ENCODE results near the gene DCDC2C.
"Not testable (repeated sequence)": the region's sequence is repeated elsewhere in the genome, so short reads cannot be mapped to it uniquely, and the experiment has no call there.

DCDC2C gene, protein sequence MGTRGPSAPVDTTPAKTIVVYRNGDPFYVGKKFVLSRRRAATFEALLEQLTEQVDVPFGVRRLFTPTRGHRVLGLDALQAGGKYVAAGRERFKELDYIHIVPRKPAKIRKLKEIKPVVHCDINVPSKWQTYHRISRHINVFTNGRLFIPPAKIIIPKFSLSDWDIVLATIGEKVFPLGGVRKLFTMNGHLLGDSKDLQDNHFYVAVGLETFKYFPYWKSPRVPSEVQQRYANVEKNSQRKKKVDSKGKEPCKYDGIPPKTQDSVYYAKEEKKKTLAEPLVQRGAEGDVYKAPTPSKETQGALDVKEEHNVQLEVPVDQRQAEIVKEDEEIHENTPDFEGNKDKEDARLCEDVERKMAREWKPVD

DNA sequence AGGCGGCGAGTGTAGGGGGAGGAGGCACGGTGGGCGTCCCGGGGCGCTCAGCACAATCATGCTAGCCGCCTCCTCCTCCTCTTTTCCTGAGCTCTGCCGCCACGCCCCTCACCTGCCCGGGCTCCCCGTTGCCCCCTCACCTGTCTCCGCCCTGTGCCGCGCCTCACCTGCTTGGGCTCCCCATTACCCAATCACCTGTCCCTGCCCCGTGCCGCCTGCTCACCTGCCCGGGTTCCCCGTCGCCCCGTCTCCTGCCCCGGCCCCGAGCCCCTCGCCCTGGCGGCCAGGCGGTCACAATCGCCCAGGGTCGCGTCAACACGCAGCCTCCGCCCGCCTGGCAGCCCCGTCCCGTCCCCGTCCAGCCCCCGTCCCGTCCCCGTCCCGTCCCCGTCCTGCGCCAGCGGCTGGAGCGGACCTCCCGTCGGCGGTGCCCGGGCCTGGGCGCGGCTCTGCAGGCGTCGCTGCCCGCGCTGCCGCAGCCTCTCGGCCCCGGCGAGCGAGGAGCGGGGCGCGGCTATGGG lies at the start of gene DCDC2C:
Gene DCDC2C (plus strand): TSS at position 340 of the 521 bp plus-strand sequence. CDS start 177 bp downstream, at position 517.
- no peak for DNase-seq

DNA sequence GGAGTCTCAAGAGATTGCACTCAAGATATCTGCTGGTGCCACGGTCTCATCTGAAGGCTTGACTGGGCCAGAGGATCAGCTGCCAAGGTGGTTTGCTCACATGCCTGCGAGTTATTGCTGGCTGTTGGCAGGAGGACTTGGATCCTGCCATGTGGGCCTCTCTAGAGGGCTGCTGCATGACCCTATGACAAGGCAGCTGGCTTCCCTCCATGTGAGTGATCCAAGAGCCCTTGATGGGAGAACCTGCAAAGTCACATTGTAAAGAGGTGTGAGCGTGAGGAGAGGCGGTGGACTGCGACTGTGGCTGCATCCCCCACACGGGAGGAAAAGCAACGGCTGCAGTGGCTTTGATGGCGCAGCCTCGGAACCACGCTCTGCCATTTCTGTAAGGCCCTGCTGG lies 49.4 kb upstream of the DCDC2C start:
- DNase-seq: no peak

DNA sequence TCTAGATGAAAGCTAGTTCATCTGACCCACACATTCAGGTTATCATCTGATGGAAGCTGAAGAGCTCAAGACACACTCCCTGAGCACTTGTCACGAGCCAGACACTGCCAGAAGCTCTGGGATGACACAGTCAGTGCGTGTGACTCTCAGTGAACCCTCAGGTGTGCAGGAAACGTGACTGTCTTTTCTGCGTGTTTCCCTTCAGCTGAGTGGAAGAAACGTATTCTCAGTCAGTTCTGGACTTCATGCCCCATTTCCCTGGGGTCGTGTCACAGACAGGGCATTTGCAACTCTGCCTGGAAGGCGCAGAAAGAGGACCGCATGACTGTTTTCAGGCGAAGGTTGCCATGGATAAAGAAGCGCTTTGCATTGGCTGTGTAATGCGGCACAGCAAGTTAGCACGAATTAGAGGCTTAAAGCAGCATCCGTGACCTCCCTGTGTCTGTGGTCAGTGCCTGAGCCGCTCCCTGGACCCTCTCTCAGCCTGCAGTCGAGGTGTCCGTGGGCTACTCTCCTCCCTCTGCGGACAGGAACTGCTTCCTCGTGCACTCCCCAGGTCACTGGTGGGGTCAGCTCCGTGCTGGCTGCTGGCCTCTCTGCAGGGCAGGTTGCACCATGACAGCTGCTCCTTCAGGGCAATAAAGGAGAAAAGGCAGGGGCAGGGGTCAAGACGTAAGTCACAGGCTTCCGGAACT lies 48.7 kb upstream of the DCDC2C start:
- no peak for DNase-seq

DNA sequence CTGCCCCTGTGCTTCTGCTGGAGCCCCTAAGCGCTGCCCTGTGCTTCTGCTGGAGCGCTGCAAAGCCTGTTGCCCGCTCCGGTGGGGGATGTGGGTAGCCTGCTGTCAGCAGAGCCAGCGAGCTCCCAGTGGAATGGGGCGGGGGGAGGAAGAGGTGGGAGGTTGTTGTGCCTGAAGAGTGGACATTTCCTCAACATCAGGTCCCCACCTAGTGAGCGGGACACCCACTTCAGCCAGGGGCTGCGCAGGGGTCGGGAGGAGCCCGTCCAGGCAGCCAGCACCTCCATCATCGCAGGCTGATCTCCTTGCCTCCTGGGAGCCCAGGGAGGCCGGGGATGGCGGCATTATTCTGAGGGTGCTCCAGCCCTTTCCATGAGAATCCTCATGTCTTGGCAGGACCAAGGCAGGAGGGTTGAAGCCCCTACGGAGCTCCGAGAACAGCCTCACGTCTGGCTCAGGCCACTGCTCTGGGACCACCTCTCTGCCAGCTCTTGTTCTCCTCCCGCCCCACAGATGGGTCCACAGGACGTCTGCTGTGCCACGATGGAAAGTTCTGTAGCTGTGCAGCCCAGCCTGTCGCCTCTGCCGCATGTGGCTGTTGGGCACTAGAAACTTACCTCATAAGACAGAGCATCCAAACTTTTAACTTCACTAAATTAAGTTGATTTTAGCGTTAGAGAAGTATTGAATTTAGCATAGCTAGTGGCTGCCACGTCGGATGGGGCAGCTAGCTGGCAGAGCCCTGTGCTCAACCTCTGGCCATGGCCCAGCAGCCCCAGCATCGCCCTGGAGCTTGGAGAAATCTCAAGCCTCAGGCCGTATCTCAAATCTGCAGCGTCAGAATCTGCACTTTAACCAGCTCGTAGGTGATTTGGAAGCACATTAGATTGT lies 47.3 kb upstream of the DCDC2C start:
- no peak for DNase-seq

DNA sequence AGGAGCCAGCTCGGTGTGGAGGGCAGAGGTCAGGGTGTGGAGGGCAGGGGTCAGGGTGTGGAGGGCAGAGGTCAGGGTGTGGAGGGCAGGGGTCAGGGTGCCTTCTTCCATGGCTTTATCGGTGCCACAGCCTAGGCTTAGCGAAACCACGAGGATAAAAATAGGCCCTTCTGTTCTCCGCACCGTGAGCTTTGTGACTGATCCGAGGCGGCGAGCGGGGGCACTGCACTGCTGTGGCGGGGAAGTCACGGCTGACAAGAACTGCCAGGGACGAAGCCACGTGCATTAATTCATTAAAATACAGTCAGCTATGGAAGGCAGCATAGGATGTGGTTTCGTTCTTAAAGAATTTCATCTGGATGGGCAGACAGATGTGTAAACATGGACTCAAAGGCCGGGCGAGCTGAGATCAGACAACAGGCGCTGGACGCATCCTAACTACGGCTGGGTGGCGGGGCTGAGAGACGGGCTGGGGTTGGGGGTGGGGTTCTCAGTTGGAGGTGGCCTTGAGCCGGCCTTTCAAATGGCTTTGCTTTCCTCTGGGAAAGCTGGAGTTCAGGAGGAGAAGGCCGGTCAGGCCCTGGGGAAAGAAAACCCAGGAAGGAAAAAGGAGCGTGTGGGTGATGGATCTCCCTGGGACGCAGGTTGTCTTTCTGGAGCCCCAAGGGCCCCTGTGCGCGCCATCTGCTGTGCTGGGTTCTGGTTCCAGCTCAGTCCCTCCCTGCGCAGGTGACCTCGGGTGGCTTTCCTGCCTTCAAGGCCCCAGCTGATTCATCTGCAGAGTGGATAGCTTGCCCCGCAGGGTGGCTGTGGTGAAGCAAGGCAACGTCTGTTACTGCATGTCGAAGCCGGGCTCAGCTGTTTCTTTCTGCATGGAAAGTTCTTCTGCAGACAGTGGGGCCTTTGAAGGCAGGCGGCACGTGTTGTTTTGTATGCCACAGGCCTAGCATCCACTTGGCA lies 46.3 kb upstream of the DCDC2C start:
- no peak for DNase-seq

DNA sequence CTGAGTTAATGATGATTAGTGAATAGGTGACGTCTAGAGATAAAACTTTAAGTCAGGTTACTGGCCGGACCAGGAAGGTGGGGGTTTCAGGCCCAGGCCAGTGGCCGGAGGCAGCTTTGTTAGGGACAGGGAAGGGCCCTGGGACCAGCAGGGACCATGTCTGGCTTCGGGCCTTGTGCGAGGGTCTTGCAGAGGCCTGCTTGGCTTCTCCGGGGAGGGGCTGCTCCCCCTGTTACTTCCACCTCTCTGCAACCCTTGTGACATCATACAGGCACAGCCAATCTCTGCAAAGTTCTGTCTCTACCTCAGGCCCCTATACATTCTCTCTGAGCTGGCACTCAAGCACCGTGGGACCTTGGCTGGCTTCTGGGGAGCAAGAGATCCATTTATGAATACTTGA lies 45.5 kb upstream of the DCDC2C start, which contains the start of gene ALLC:
Gene ALLC (plus strand): TSS at position 320 of the 400 bp plus-strand sequence. CDS start 12,958 bp downstream, outside the sequence.
- no peak for DNase-seq

DNA sequence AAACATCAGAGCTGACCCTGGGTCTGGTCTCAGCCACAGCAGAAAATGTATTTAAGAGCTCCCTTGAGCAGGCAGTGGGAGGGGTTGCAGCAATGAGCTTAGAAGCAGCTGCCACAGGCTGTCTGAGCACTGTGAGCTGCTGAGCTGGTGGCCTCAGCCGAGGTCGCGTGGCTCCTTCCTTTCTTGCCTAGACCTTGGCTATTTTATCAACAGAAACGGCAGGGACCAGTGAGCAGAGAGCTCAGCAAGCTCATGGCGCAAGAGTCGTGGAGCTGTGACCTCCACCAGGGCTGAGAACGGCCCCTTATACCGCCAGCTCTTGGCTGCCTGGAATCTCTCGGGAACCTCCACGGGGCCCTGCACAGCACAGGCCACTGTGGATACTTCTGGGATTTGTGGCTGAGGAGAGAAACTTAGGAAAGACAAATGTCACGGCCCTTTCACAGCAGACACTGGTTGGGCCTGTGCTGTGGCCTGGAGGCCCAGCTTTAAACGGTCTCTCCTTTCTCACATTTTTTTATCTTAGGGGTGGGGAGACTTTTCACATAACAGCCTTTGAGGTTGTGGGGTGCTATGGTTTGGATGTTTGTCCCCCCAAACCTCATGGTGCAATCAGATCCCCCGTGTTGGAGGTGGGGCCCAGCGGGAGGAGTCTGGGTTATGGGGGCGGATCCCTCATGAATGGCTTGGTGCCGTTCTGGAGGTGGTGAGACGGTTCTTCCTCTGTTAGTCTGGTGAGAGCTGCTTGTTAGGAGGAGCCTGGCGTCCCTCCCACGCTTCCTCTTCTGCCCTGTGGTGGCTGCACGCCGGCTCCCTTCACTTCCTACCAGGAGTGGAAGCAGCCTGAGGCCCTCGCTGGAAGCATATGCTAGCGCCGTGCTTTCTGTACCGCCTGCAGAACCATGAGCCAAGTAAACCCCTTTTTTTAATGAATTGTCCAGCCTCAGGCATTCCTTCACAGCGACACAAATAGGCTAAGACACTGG lies 43.6 kb upstream of the DCDC2C start:
- DNase-seq: no peak

DNA sequence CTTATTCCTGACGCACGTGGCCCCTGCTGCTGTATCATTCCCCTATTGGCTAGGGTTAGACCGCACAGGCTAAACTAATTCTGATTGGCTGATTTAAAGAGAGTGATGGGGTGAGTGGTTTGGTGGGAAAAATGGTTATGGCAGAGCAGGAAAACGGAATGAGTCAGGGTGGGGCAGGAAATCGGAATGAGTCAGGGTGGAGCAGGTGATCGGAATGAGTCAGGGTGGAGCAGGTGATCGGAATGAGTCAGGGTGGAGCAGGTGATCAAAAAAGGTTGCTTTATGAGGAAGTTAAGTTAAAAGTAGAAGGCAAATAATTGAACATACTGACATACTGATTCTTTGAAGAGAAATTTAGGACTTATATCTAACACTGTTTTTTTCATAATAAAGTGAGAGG lies 42.7 kb upstream of the DCDC2C start:
- not testable (repeated sequence) for DNase-seq

DNA sequence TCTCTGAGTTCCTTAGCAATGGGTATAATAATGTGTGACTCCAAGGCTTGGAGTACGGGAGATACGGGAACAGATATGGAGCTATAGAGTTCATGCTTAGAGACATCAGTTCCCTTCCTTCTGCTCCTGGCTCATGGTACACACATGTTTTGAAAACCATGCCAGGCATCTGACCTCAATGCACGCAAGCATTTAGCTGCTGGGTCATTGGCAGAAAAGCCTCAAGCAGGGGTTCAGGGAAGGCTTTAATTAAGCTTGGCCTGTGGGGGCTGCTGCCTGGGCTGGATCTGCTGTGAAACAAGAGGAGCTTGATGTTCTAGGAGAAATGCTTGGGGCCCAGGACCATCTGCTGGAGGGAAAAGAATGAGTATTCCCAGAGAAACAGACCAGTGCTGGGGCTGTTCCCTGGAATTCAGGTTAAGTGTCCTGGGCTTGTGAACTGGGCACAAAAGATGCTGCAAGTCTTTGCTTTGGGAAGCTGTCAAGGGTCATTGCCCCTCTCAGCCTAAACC lies 42.2 kb upstream of the DCDC2C start:
- no peak for DNase-seq

DNA sequence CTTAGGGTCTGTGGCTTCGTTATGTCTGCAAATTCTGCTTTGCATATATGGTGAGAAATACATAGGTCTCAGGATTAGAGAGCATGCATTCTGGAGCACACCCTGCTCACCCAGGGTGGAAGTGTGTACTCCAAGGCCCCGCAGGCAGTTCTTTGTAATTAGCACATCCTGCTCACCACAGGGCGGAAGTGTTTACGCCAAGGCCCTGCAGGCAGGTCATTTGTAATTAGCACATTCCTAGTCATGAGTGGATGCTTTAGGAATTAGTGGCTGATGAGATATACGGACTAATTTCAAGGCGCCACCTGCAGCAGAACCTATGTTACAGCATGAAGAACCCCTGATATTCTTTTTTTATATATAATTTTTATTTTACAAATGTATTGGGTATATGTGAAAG lies 41.1 kb upstream of the DCDC2C start:
- DNase-seq: no peak

DNA sequence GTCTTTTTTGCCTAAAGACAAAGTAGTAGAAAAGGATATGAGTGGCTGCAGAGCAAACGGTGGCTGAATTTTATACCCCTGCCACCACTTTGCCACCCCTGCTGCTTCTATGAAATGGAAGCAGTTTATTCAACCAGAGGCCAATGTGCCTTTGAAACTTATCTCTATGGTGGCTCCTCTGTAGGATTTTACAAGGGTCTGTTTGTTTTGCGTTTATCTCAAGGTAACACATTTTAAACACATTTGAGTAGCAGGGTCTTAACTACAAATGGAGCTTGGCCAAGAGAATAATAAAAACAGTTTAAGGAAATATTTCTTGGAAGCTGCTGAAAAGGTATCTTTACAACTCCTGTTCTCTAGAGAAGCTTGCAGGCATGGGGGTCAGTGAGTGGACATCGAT lies 39.3 kb upstream of the DCDC2C start:
- no peak for DNase-seq

DNA sequence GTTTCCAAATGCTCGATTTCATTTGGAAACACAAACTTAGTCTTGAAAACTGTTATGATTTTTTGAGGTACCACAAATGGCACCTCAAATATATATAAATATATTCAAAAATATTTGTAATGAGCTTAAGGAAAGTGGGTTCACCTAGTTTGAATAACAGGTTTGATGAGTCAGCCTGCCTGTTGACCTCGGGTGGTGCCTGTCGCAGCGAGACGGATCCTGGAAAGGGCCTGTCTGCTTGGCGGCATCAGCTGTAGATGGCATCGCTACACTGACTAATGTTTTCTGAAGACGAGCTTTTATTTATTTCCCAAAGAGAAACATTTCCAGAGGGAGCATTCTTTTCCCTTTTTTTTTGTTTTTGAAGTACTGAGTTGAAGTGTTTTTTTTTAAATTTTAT lies 38.5 kb upstream of the DCDC2C start:
- no peak for DNase-seq

DNA sequence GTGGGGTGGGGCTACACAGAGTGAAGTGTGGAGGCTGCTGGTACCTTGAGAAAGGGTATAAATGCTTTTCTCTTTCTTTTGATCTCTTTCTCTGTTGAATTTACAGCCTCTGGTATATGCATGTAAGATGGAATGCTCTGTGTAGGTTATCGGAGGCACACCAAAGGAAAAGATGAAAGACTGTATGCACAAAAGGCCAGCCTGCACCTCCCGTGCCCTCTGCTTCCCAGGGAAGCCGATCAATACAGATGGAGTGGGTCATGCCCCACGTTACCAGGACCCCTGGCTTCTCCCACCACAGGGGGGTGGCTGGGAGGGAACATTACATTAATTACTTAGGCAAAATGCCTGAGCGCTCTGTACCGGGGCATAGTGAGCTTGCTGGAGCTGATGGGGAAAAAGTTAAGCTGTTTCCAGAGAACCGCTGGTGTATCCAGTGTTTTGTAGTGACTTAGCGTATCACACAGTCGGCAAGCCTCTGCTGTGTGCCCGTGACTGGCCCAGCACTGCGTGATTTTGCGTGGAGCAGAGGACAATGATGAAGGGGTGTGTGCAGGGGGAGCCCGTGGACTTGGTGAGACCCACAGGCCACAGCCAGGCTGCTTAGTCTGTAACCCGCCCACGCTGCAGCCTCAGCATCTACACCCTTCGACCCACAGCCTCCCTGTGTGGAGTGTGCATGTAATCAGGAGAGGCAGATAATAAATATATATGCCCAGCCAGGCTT lies 37.3 kb upstream of the DCDC2C start:
- no peak for DNase-seq

DNA sequence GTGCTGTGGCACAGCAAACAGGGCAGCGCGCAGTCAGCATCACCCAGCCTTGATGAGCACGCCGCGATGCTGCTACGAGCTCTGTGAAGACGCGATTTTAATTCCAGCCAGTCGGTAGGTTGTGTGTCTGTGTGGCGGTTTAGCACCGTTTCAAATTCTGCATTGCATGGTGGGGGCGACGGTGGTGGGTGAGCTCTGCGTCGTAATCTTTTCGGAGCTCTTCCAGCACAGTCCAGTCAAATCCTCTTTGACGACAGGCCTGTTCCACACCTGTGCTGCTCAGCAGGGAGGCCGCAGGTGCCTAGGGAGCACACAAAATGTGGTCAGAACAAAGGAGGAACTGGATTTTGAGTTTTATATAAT lies 36.8 kb upstream of the DCDC2C start:
- no peak for DNase-seq

DNA sequence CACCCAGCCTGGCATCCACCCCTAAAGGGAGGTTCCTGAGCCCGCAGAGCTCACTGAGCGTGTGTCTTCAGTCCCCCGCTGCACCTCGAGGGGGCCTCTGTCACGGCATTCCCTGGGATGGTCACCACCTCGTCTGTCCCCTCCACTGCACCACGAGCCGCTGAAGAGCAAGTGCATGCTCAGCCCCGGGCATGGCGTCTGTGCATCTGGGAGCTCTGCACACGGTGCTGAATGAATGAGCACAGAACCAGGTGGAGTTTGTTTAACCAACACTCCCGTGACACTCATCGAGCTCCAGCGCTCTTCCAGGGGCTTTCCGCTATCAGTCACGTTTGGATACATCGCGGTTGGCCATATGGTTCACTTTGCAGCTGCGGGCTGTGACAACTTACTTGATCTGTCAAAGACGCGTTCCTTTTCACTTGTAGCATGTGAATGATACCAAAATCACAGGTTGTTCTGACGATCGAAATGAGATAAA lies 36.2 kb upstream of the DCDC2C start:
- no peak for DNase-seq

DNA sequence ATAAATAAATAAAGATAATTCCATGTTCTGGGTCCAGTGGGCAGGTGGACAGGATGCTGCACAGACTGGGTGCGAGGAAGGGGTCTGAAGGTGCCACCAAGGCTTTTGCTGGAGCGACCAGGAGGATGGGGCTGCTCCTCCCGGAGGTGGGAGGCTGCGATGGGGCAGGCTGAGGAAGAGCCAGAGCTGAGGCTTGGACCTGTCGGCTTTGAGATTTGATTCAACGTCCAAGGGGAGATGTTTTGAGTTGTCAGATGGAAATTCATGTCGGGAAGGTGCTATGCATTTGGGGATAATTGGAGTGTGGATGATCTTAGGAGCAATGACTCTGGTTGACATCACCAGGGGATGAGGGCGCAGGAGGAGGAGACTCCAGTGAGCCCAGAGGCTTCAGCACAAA lies 33.7 kb upstream of the DCDC2C start:
- no peak for DNase-seq

DNA sequence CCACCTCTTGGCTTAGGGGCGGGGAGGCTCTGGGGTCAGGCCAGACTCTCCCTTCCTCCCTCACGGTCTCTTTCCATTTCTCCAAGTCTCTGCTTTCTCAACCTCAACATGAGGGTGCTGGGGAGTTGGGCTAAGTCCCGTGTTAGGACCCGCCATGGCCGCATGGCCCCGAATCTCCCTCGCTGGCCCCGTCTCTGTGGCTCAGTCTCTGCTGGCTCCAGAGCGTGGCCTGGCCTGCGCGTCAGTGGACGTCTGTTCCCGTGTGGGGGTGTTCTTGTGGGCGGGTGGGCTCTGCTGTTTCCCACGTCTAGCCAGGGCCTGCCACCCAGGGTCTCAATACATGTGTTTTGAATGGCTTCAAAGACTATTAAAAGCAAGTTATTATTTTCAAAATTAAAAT lies 33.0 kb upstream of the DCDC2C start:
- DNase-seq: no peak

DNA sequence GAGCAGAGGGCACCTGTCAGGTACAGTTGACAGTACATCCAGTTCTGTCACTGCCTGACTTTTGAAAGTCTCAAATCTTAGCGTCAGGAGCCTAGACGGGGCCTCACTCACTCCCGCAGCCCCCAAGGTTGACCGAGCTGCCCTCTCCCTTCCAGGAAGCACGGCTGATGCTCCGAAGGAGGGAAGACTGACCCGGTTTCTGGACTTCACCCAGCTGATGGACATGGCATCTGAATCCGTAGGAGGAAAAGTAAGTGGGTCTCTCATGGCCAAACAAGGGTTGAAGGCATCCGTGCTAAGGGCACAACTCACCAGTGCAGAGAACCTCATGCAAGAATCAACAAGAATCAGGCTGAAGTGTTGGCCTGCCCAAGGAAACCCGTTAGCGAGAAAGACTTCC lies 32.4 kb upstream of the DCDC2C start:
- DNase-seq: no peak

DNA sequence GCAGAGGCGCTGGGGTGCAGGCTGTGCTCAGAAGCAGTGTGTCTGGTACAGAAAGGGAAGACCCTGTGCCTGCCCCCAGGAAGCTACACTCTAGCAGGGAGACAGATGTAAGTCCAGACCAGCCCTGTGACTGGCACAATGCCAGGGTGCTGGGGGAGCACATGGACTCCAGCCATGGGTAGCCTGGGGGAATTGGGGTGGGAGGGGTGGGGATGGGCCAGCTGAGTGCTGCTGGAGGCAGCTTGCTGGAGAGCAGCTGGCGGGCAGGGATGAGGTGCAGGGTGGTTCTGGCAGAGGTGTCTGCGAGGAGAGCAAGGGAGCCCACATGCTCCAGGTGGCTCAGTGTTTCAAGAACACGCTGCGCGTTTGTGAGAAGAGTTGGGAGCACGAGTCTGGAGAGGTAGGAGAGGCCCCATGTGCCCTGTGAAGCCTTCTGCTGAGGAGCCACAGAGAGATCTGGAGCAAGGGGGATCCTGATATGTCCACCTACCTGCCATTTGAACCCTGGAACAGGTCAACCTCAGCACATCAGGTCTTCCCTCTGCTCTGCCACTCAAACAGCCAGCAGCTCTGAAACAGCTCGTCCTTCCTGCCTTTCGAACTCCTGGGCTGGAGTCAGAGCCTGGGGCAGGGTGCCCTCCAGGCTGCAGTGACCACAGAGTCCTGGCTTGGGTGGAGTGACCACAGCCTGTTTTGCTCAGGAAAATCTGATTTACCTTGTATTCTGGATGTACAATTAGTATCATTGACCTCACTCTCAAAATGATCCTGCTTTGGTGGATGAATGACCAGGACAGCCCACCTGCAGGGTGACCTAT lies 30.3 kb upstream of the DCDC2C start:
- no peak for DNase-seq
